ENCODE measurements around the gene EIF2S3B. TPM values are rescaled to one million over a fixed set of nuclear protein-coding genes. Genes with fewer than 3 reads are reported as not detected.

The EIF2S3B gene
- total RNA-seq, 1 donor, result 2.5 TPM

DNA sequence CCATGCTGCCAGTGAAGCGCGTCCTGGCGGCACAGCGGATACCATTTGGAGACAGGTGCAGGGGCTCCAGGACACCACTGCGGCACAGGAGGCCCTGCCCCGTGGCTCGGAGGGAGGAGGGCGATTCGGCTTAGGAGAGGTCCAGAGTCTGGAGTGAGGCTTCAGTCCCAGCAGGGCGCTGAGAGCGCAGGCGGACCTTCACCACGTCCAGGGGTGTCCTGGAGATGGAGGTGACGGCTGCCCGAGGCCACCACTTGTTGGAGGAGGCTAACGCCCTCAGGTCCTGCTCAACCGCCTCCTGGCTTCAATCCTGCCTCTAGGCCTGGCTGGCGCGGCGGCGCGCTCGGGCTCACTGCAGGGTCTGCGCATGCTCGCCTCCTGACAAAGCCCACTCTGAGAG, 45.7 kb downstream of the EIF2S3B start:
- H3K36me3 ChIP-seq (ENCODE audit: insufficient read depth, low read length), result no peaks in the 10 kb centered on the region
- H3K4me1 ChIP-seq (ENCODE audit: insufficient read depth, low read length), result no peaks in the 10 kb centered on the region
- H4K20me1 ChIP-seq (ENCODE audit: insufficient read depth, low read length), result no peaks in the 10 kb centered on the region
- TF ChIP-seq, protein P1, sequence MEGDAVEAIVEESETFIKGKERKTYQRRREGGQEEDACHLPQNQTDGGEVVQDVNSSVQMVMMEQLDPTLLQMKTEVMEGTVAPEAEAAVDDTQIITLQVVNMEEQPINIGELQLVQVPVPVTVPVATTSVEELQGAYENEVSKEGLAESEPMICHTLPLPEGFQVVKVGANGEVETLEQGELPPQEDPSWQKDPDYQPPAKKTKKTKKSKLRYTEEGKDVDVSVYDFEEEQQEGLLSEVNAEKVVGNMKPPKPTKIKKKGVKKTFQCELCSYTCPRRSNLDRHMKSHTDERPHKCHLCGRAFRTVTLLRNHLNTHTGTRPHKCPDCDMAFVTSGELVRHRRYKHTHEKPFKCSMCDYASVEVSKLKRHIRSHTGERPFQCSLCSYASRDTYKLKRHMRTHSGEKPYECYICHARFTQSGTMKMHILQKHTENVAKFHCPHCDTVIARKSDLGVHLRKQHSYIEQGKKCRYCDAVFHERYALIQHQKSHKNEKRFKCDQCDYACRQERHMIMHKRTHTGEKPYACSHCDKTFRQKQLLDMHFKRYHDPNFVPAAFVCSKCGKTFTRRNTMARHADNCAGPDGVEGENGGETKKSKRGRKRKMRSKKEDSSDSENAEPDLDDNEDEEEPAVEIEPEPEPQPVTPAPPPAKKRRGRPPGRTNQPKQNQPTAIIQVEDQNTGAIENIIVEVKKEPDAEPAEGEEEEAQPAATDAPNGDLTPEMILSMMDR (IDR thresholded peaks at IDR 0.05; ENCODE audit: extremely low read depth, low read depth, low read length), result no peak
- H3K27ac ChIP-seq (ENCODE audit: low read depth, low read length), result no peak overlapping the region
- H3K27me3 ChIP-seq (ENCODE audit: insufficient read depth, low read length), result peaks cover 13% of the 10 kb centered on the region
- no peaks in the 10 kb centered on the region for H3K9me3 ChIP-seq (ENCODE audit: low read depth, low read length)
- no peak overlapping the region for H2AFZ ChIP-seq (ENCODE audit: low read length)
- no peak overlapping the region for H3K4me2 ChIP-seq (ENCODE audit: insufficient read depth, low read length)
- no peak overlapping the region for H3K4me3 ChIP-seq (ENCODE audit: insufficient read depth, low read length)
- no peak for DNase-seq (ENCODE audit: insufficient read length, low spot score, missing footprints)
- no peaks in the 10 kb centered on the region for H3K79me2 ChIP-seq (ENCODE audit: insufficient read depth, low read length)

DNA sequence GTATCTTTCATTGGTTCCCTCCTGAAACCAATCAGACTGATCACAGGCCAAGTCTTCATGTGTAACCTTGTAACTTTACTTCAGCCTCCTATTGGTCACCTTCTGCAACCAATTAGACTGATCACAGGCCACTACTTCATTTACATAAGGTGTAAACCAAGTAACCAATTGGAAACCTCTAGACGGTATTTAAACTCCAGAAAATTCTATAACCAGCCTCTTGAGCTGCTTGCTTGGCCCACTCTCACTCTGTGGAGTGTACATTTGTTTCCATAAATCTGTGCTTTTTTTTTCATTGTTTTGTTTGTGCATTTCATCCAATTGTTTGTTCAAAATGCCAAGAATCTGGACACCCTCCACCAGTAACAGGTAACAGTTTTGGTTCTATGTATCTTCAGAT, 47.5 kb downstream of the EIF2S3B start:
- Histone ChIP-seq H3K4me3 (ENCODE audit: insufficient read depth, low read length) (no peak overlapping the region), H3K4me1 (ENCODE audit: insufficient read depth, low read length) (no peaks in the 10 kb centered on the region), H3K4me2 (ENCODE audit: insufficient read depth, low read length) (no peak overlapping the region), H4K20me1 (ENCODE audit: insufficient read depth, low read length) (no peaks in the 10 kb centered on the region), H3K27ac (ENCODE audit: low read depth, low read length) (no peak overlapping the region), H3K27me3 (ENCODE audit: insufficient read depth, low read length) (peaks cover 4% of the 10 kb centered on the region), H3K36me3 (ENCODE audit: insufficient read depth, low read length) (no peaks in the 10 kb centered on the region), H3K9me3 (ENCODE audit: low read depth, low read length) (no peaks in the 10 kb centered on the region), H2AFZ (ENCODE audit: low read length) (no peak overlapping the region), H3K79me2 (ENCODE audit: insufficient read depth, low read length) (no peaks in the 10 kb centered on the region)
- DNase-seq (ENCODE audit: insufficient read length, low spot score, missing footprints), result no peak
- TF ChIP-seq, protein P1 (IDR thresholded peaks at IDR 0.05; ENCODE audit: extremely low read depth, low read depth, low read length), result no peak

DNA sequence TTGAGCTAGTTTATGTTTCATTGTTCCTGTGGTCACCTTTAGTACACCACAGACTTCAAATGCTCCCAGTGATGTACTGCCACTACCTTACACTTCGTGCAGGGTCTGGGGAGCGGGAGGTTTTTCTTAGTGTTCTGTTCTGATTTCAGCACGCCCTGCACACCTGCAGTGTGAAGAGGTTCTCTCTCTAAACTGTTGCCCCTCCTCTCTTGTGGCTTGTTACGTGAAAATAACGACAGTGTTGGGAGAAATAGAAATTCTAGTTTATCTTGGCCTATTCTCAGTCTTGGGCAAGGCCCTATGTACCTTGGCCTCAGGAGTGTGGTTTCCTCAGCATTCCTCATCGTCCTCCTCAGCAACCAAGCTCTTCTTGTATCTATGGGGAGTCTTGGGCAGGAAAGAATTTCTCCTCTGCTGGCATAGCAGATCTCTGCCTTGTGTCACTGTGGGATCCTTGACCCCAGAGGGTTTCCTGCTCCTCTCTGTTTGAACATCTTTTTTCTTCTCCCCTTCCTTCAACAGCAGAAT, 48.6 kb downstream of the EIF2S3B start:
- Histone ChIP-seq H3K4me3 (ENCODE audit: insufficient read depth, low read length) (no peak overlapping the region), H2AFZ (ENCODE audit: low read length) (no peak overlapping the region), H3K4me2 (ENCODE audit: insufficient read depth, low read length) (no peak overlapping the region), H3K36me3 (ENCODE audit: insufficient read depth, low read length) (no peaks in the 10 kb centered on the region), H3K4me1 (ENCODE audit: insufficient read depth, low read length) (no peaks in the 10 kb centered on the region), H4K20me1 (ENCODE audit: insufficient read depth, low read length) (no peaks in the 10 kb centered on the region), H3K27me3 (ENCODE audit: insufficient read depth, low read length) (peaks cover 4% of the 10 kb centered on the region), H3K79me2 (ENCODE audit: insufficient read depth, low read length) (no peaks in the 10 kb centered on the region), H3K27ac (ENCODE audit: low read depth, low read length) (no peak overlapping the region), H3K9me3 (ENCODE audit: low read depth, low read length) (no peaks in the 10 kb centered on the region)
- TF ChIP-seq, protein P1 (IDR thresholded peaks at IDR 0.05; ENCODE audit: extremely low read depth, low read depth, low read length), result no peak
- no peak for DNase-seq (ENCODE audit: insufficient read length, low spot score, missing footprints)

DNA sequence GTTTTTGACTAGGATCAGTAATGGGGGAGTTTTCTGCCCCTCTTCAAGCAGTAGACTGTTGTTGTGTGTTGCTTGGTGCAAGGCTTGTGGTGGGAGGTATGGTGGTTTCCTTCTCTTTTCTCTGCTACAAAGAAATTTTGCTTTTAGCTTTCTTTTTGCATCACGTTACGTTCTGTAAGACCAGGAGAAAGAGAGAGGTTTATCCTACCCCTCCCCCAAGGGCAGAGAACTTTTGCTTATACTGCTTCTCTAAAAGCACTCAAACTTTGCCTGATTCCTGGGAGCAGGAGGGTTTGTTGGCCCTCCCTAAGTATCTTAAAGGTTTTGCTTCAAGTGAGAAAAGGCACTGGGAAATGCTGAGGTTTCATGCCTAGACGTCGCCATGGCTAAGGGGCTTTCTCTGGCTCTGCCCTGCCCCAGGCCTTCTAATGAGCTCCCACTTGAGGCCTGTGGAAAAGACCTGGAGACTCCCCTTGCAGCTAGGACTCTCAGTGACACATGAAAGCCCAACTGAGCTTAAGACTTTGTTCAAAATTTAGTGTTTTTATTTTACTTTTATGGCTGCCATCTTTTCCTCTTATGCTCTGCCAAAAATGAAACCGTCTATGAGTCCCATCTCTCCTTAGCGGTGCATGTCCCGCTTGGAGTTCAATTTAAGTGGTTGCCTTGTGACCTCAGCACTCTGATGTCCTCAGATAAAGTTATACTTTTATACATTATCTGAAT, 49.2 kb downstream of the EIF2S3B start:
- H3K4me2 ChIP-seq (ENCODE audit: insufficient read depth, low read length), result no peak overlapping the region
- H3K9me3 ChIP-seq (ENCODE audit: low read depth, low read length), result no peaks in the 10 kb centered on the region
- DNase-seq (ENCODE audit: insufficient read length, low spot score, missing footprints), result no peak
- H3K27ac ChIP-seq (ENCODE audit: low read depth, low read length), result no peak overlapping the region
- H3K27me3 ChIP-seq (ENCODE audit: insufficient read depth, low read length), result peaks cover 4% of the 10 kb centered on the region
- no peak overlapping the region for H2AFZ ChIP-seq (ENCODE audit: low read length)
- no peaks in the 10 kb centered on the region for H4K20me1 ChIP-seq (ENCODE audit: insufficient read depth, low read length)
- H3K36me3 ChIP-seq (ENCODE audit: insufficient read depth, low read length), result no peaks in the 10 kb centered on the region
- no peaks in the 10 kb centered on the region for H3K79me2 ChIP-seq (ENCODE audit: insufficient read depth, low read length)
- no peak overlapping the region for H3K4me3 ChIP-seq (ENCODE audit: insufficient read depth, low read length)
- TF ChIP-seq, protein P1 (IDR thresholded peaks at IDR 0.05; ENCODE audit: extremely low read depth, low read depth, low read length), result no peak
- no peaks in the 10 kb centered on the region for H3K4me1 ChIP-seq (ENCODE audit: insufficient read depth, low read length)
